H9 (cell line): ENCODE data around the gene CREBRF. TPM values are rescaled to one million over a fixed set of nuclear protein-coding genes. Genes with fewer than 3 reads are reported as not detected.
A peak's percentile ranks its signal among the peaks of the same experiment; 100 is the strongest.

Experiments
- DNase-seq: peaks from one replicate; pipeline ENCODE4 v3.0.0-alpha.2; 2017
- H2AFZ ChIP-seq: one replicate; pipeline ENCODE4 v1.6.1; 2013; ENCODE audit warnings: mild to moderate bottlenecking, low read length, control low read depth, moderate library complexity
- H2AK5ac ChIP-seq: 2 replicates; pipeline ENCODE4 v1.6.1; 2013; ENCODE audit warnings: low read length, control low read depth, mixed read lengths; ENCODE audit not compliant: insufficient read length
- H2BK120ac ChIP-seq: one replicate; pipeline ENCODE4 v1.6.1; 2013; ENCODE audit warnings: low read depth, mild to moderate bottlenecking, low read length, control low read depth, inconsistent platforms; ENCODE audit not compliant: poor library complexity, severe bottlenecking
- H2BK12ac ChIP-seq: 2 replicates; pipeline ENCODE4 v1.6.1; 2013; ENCODE audit warnings: low read length, control low read depth, mixed read lengths, low read depth; ENCODE audit not compliant: insufficient read length
- H2BK15ac ChIP-seq: 2 replicates; pipeline ENCODE4 v1.6.1; 2013; ENCODE audit warnings: low read depth, low read length, control low read depth
- H2BK20ac ChIP-seq: one replicate; pipeline ENCODE4 v1.6.1; 2013; ENCODE audit warnings: low read depth, mild to moderate bottlenecking, low read length, control low read depth, inconsistent platforms; ENCODE audit not compliant: poor library complexity, severe bottlenecking
- H2BK5ac ChIP-seq: 2 replicates; pipeline ENCODE4 v1.6.1; 2013; ENCODE audit warnings: low read length, control low read depth, mixed read lengths; ENCODE audit not compliant: insufficient read length
- H3K14ac ChIP-seq: 2 replicates; pipeline ENCODE4 v1.6.1; 2013; ENCODE audit warnings: low read length, control low read depth; ENCODE audit not compliant: insufficient read depth
- H3K18ac ChIP-seq: 2 replicates; pipeline ENCODE4 v1.6.1; 2013; ENCODE audit warnings: low read depth, mild to moderate bottlenecking, mixed read lengths, low read length, control low read depth; ENCODE audit not compliant: insufficient read length
- H3K23ac ChIP-seq: 2 replicates; pipeline ENCODE4 v1.6.1; 2013; ENCODE audit warnings: low read length, control low read depth, mixed read lengths, low read depth; ENCODE audit not compliant: insufficient read length
- H3K23me2 ChIP-seq: 2 replicates; pipeline ENCODE4 v1.6.1; 2013; ENCODE audit warnings: low read depth, mild to moderate bottlenecking, mixed read lengths, low read length, control low read depth; ENCODE audit not compliant: insufficient read length, poor library complexity, severe bottlenecking
- H3K27ac ChIP-seq: 2 replicates; pipeline ENCODE4 v1.5.1; 2013; ENCODE audit warnings: low read length, control low read depth, mixed read lengths, low read depth; ENCODE audit not compliant: insufficient read length
- H3K27me3 ChIP-seq: 2 replicates; pipeline ENCODE4 v1.6.1; 2013; ENCODE audit warnings: low read length, control low read depth, inconsistent platforms; ENCODE audit not compliant: insufficient read depth
- H3K4ac ChIP-seq: 2 replicates; pipeline ENCODE4 v1.6.1; 2013; ENCODE audit warnings: low read depth, mild to moderate bottlenecking, control low read depth, inconsistent platforms, low read length, moderate library complexity
- H3K4me1 ChIP-seq: 2 replicates; pipeline ENCODE4 v1.6.1; 2013; ENCODE audit warnings: low read length, control low read depth, inconsistent platforms; ENCODE audit not compliant: insufficient read depth
- H3K4me2 ChIP-seq: 2 replicates; pipeline ENCODE4 v1.6.1; 2013; ENCODE audit warnings: low read length, control low read depth, mixed read lengths; ENCODE audit not compliant: insufficient read length, insufficient read depth
- H3K56ac ChIP-seq: 2 replicates; pipeline ENCODE4 v1.6.1; 2013; ENCODE audit warnings: low read depth, mild to moderate bottlenecking, mixed read lengths, low read length, control low read depth; ENCODE audit not compliant: insufficient read length
- H3K79me1 ChIP-seq: 2 replicates; pipeline ENCODE4 v1.6.1; 2013; ENCODE audit warnings: low read depth, mild to moderate bottlenecking, moderate library complexity, low read length, control low read depth, inconsistent platforms; ENCODE audit not compliant: insufficient read depth, poor library complexity, severe bottlenecking
- H3K79me2 ChIP-seq: 2 replicates; pipeline ENCODE4 v1.6.1; 2013; ENCODE audit warnings: low read length, control low read depth, inconsistent platforms; ENCODE audit not compliant: insufficient read depth
- H3K9ac ChIP-seq: 2 replicates; pipeline ENCODE4 v1.6.1; 2013; ENCODE audit warnings: low read length, control low read depth, mixed read lengths; ENCODE audit not compliant: insufficient read length; ENCODE audit errors: extremely low read depth
- H3K9me3 ChIP-seq: one replicate; pipeline ENCODE4 v1.6.1; 2013; ENCODE audit warnings: low read depth, low read length, inconsistent platforms; ENCODE audit not compliant: control insufficient read depth
- H3T11ph ChIP-seq: one replicate; pipeline ENCODE4 v1.6.1; 2013; ENCODE audit warnings: mild to moderate bottlenecking, low read length, control low read depth, inconsistent platforms
- H4K20me1 ChIP-seq: one replicate; pipeline ENCODE4 v1.6.1; 2013; ENCODE audit not compliant: control insufficient read depth, insufficient read length, insufficient read depth
- H4K5ac ChIP-seq: 2 replicates; pipeline ENCODE4 v1.6.1; 2013; ENCODE audit warnings: low read depth, mild to moderate bottlenecking, mixed read lengths, low read length, control low read depth; ENCODE audit not compliant: insufficient read length
- H4K8ac ChIP-seq: replicated peaks from 2 replicates; pipeline ENCODE4 v1.6.1; 2013; ENCODE audit warnings: low read length, control low read depth, mixed read lengths, low read depth; ENCODE audit not compliant: insufficient read length
- H4K91ac ChIP-seq: 2 replicates; pipeline ENCODE4 v1.6.1; 2013; ENCODE audit warnings: low read depth, mild to moderate bottlenecking, moderate library complexity, mixed read lengths, low read length, control low read depth; ENCODE audit not compliant: insufficient read length
- H3K27ac Mint-ChIP-seq, 3 experiments: 2 replicates in 2 of 3; 3 replicates in 1 of 3; pipeline ENCODE4 v1.8.0; 2020 to 2021; ENCODE audit warnings: mixed read lengths in 3 of 3, mild to moderate bottlenecking in 1 of 3, moderate library complexity in 1 of 3
- H3K27me3 Mint-ChIP-seq: 2 replicates; pipeline ENCODE4 v1.8.0; 2021; ENCODE audit warnings: low read depth, mild to moderate bottlenecking, moderate library complexity, mixed read lengths
- H3K36me3 Mint-ChIP-seq, 3 experiments: 2 replicates in 2 of 3; 3 replicates in 1 of 3; pipeline ENCODE4 v1.8.0; 2020 to 2021; ENCODE audit warnings: low read depth in 3 of 3, mixed read lengths in 3 of 3; ENCODE audit not compliant: insufficient read depth in 1 of 3
- H3K4me1 Mint-ChIP-seq, 2 experiments: 2 replicates each; pipeline ENCODE4 v1.8.0; 2020; ENCODE audit warnings: mixed read lengths in 2 of 2
- H3K4me3 Mint-ChIP-seq, 2 experiments: 2 replicates in 1 of 2; 3 replicates in 1 of 2; pipeline ENCODE4 v1.8.0; 2020 to 2021; ENCODE audit warnings: mild to moderate bottlenecking in 2 of 2, mixed read lengths in 2 of 2, moderate library complexity in 1 of 2
- H3K9me3 Mint-ChIP-seq, 2 experiments: 2 replicates in 1 of 2; 3 replicates in 1 of 2; pipeline ENCODE4 v1.8.0; 2020; ENCODE audit warnings: mild to moderate bottlenecking in 2 of 2, mixed read lengths in 2 of 2, moderate library complexity in 1 of 2
- WGBS: extraction: QIAGEN DNeasy Blood & Tissue Kit; methylation state at CpG from one replicate; pipeline ENCODE4 v1.1.7; 2013; ENCODE audit warnings: missing lambda C conversion rate, low lambda C conversion rate, mixed read lengths; ENCODE audit not compliant: insufficient read length; ENCODE audit errors: extremely low coverage; 5-methylcytosine and 5-hydroxymethylcytosine counted together
- total RNA-seq: library from RNA; stranded (reverse); gene quantifications from 2 replicates; pipeline ENCODE4 v1.2.1, GENCODE V29; 2021
- TF ChIP-seq, protein P1 (sequence below): fragments of 200-600 bp; sonication (generic); conservative IDR thresholded peaks from 3 replicates; pipeline ENCODE4 v1.8.0; 2021; ENCODE audit warnings: antibody characterized with exemption, mild to moderate bottlenecking

CREBRF gene
- total RNA-seq, 1 experiment from 2014 or later: 2.7 TPM

DNA sequence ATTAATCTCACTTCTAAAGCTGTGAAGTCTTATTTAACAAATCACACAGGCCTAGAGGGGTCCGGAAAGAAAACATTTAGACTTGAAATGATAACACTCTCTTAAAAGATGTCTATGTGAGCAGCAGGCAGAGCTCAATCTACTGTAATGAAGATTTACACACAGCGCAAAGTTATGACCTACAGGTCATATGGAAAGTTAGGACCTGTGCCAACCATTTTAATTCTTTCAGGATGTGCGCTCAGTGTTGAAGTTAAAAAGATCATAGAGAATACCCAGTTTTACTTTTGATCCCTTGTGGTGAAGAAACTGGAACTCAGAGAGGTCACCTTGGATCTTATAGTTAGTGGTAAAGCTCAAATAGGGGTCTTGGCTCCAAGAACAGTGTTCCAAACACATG is 3.1 kb upstream of the CREBRF start:
- H3K9me3 Mint-ChIP-seq: no peaks in the 10 kb centered on the region
- H3K27ac Mint-ChIP-seq: no peak overlapping the region
- H2BK120ac ChIP-seq: no peak overlapping the region
- no peak overlapping the region for H2BK12ac ChIP-seq
- no peak overlapping the region for H2BK15ac ChIP-seq
- no peak overlapping the region for H3K14ac ChIP-seq
- H3K4me2 ChIP-seq: no peak overlapping the region
- no peak overlapping the region for H4K5ac ChIP-seq
- peaks cover 13 to 20% of the 10 kb centered on the region in 2 experiments for H3K4me1 Mint-ChIP-seq
- no peaks in the 10 kb centered on the region for H3K27me3 ChIP-seq
- H4K91ac ChIP-seq: no peak overlapping the region
- H3K79me1 ChIP-seq: no peaks in the 10 kb centered on the region
- H2BK5ac ChIP-seq: no peak overlapping the region
- no peak overlapping the region for H3K27ac ChIP-seq
- no peak overlapping the region for H2AFZ ChIP-seq
- WGBS: no CpG with 5 or more reads among the region's 3 CpGs
- peaks cover 20% of the 10 kb centered on the region for H3K27me3 Mint-ChIP-seq
- TF ChIP-seq, protein P1, sequence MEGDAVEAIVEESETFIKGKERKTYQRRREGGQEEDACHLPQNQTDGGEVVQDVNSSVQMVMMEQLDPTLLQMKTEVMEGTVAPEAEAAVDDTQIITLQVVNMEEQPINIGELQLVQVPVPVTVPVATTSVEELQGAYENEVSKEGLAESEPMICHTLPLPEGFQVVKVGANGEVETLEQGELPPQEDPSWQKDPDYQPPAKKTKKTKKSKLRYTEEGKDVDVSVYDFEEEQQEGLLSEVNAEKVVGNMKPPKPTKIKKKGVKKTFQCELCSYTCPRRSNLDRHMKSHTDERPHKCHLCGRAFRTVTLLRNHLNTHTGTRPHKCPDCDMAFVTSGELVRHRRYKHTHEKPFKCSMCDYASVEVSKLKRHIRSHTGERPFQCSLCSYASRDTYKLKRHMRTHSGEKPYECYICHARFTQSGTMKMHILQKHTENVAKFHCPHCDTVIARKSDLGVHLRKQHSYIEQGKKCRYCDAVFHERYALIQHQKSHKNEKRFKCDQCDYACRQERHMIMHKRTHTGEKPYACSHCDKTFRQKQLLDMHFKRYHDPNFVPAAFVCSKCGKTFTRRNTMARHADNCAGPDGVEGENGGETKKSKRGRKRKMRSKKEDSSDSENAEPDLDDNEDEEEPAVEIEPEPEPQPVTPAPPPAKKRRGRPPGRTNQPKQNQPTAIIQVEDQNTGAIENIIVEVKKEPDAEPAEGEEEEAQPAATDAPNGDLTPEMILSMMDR: no peak
- no peaks in the 10 kb centered on the region for H3K36me3 Mint-ChIP-seq
- peaks cover 4% of the 10 kb centered on the region for H3K23me2 ChIP-seq
- no peaks in the 10 kb centered on the region; the same call in 1 of the 2 replicates for H3K4me1 ChIP-seq
- no peaks in the 10 kb centered on the region for H4K20me1 ChIP-seq
- no peak overlapping the region for H3K4me3 Mint-ChIP-seq
- no peak overlapping the region for H3K4ac ChIP-seq
- H3K18ac ChIP-seq: no peak overlapping the region
- H2AK5ac ChIP-seq: peak overlapping the region; percentile 24
- H3K23ac ChIP-seq: no peak overlapping the region
- no peaks in the 10 kb centered on the region for H3K9me3 ChIP-seq
- no peaks in the 10 kb centered on the region for H3K79me2 ChIP-seq
- H4K8ac ChIP-seq: no peak overlapping the region
- no peak overlapping the region for H2BK20ac ChIP-seq
- no peak overlapping the region for H3K56ac ChIP-seq
- H3K9ac ChIP-seq: no peak overlapping the region
- no peak for DNase-seq
- H3T11ph ChIP-seq: no peak overlapping the region
